GM18511 (cell line): ENCODE results near the gene ADAM15.

Source experiments
- ATAC-seq: cut with Tn5 transposase; IDR thresholded peaks from one replicate; pipeline ENCODE4 v1.9.1; 2021; ENCODE audit warnings: mild to moderate bottlenecking, moderate library complexity; ENCODE audit not compliant: unreplicated experiment

Gene ADAM15

GRCh38 chr1:155070721-155071569, 19.8 kb downstream of the ADAM15 start:
- ATAC-seq, result peak; percentile 63

GRCh38 chr1:155071701-155072100, 20.6 kb downstream of the ADAM15 start:
- ATAC-seq, result no peak

- ATAC-seq, result no peak
These were observed 21.6 kb downstream of the ADAM15 start for GRCh38 chr1:155072531-155073289.

GRCh38 chr1:155073377-155074242, 22.5 kb downstream of the ADAM15 start:
- no peak for ATAC-seq

- no peak for ATAC-seq
These were observed 24.4 kb downstream of the ADAM15 start for GRCh38 chr1:155075535-155075934.

- no peak for ATAC-seq
These were observed 25.3 kb downstream of the ADAM15 start for GRCh38 chr1:155076371-155076770.

GRCh38 chr1:155077346-155077745, 26.2 kb downstream of the ADAM15 start:
- ATAC-seq, result no peak

- no peak for ATAC-seq
These were observed 26.8 kb downstream of the ADAM15 start for GRCh38 chr1:155077758-155078445.

- ATAC-seq, result no peak
These were observed 27.5 kb downstream of the ADAM15 start, which contains the start of gene EFNA3 for GRCh38 chr1:155078469-155079209. Gene EFNA3 (plus strand): TSS chr1:155078837. CDS start chr1:155078942, 105 bp downstream.

- ATAC-seq, result no peak
These were observed 28.0 kb downstream of the ADAM15 start for GRCh38 chr1:155079210-155079486.

GRCh38 chr1:155079487-155080311, 28.6 kb downstream of the ADAM15 start:
- ATAC-seq, result no peak

GRCh38 chr1:155080312-155081228, 29.5 kb downstream of the ADAM15 start:
- no peak for ATAC-seq

GRCh38 chr1:155081472-155082300, 30.6 kb downstream of the ADAM15 start:
- no peak for ATAC-seq

GRCh38 chr1:155082301-155083051, 31.4 kb downstream of the ADAM15 start:
- no peak for ATAC-seq

GRCh38 chr1:155083052-155083541, 32.0 kb downstream of the ADAM15 start:
- ATAC-seq, result no peak
